ENCODE results near the gene NCAPH2.

Gene NCAPH2

DNA sequence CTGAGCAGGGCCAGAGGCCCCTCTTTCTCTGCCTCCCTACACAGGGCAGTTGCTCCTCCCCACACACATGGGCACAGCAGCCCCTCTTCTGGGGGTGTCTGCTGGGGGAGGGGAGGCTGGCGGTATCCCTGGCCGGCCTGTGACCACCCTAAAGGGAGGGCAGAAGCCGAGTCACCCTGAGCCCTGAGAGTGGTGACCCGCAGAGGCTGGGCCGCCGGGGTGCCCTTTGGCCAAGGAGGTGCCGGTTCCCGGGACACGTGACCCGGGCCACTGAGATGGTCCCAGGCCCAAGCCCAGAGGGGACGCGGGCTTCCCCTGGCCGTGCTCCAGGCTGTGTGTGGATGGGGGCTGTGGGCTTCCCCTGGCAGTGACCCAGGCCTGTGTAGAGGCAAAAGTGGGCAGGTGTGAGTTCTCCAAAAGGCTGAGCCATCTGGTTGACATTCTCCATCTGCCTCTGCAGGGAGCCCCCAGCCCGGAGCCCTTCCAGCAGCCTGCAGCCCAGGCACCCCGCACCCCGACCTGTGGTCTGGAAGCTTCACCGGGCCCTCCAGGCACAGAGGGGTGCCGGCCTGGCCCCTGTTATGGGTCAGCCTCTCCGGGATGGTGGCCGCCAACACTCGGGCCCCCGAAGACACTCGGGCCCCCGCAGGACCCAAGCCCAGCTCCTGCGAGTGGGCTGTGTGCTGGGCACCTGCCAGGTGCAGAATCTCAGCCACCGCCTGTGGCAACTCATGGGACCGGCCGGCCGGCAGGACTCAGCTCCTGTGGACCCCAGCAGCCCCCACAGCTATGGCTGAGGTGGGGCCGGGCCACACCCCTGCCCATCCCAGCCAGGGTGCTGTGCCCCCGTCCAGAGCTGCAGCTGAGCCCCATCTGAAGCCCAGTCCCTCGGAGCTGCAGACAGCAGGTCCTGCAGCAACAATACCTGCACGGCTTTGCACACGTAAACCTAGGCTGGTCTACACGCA, 25.6 kb upstream of the NCAPH2 start:
- TF ChIP-seq SUZ12 (IDR thresholded peaks at IDR 0.05; ENCODE audit: extremely low read depth, insufficient read depth, insufficient read length) (no peak), ZNF274 (IDR thresholded peaks at IDR 0.05; ENCODE audit: low read depth, low read length) (no peak), YY1 (IDR thresholded peaks at IDR 0.05; ENCODE audit: insufficient read depth, insufficient read length) (no peak)
- peaks cover 3% of the 10 kb centered on the region for H3K36me3 ChIP-seq (ENCODE audit: insufficient read depth, insufficient read length, low read length)
- H3K9me3 ChIP-seq (ENCODE audit: insufficient read depth, low read length): no peaks in the 10 kb centered on the region
- peaks cover 21% of the 10 kb centered on the region for H3K27me3 ChIP-seq (ENCODE audit: insufficient read depth, insufficient read length)
- H3K9ac ChIP-seq (ENCODE audit: insufficient read length, low read depth): peak overlapping the region; percentile 67
- peak overlapping the region; percentile 50 for H3K4me3 ChIP-seq (ENCODE audit: insufficient read length, low read depth)
- peaks cover 13% of the 10 kb centered on the region for H3K4me1 ChIP-seq (ENCODE audit: insufficient read depth, insufficient read length)
- no peak for DNase-seq (ENCODE audit: low read depth, low spot score)

- Histone ChIP-seq H3K4me3 (ENCODE audit: insufficient read length, low read depth) (no peak overlapping the region), H3K4me1 (ENCODE audit: insufficient read depth, insufficient read length) (peaks cover 10% of the 10 kb centered on the region), H3K9me3 (ENCODE audit: insufficient read depth, low read length) (no peaks in the 10 kb centered on the region), H3K27me3 (ENCODE audit: insufficient read depth, insufficient read length) (peaks cover 21% of the 10 kb centered on the region), H3K36me3 (ENCODE audit: insufficient read depth, insufficient read length, low read length) (peaks cover 3% of the 10 kb centered on the region), H3K9ac (ENCODE audit: insufficient read length, low read depth) (no peak overlapping the region)
- no peak for DNase-seq (ENCODE audit: low read depth, low spot score)
- TF ChIP-seq ZNF274 (IDR thresholded peaks at IDR 0.05; ENCODE audit: low read depth, low read length) (no peak), YY1 (IDR thresholded peaks at IDR 0.05; ENCODE audit: insufficient read depth, insufficient read length) (no peak), SUZ12 (IDR thresholded peaks at IDR 0.05; ENCODE audit: extremely low read depth, insufficient read depth, insufficient read length) (no peak)
These were observed 24.9 kb upstream of the NCAPH2 start for GRCh38 chr22:50483106-50483505.

- Histone ChIP-seq H3K9me3 (ENCODE audit: insufficient read depth, low read length) (no peaks in the 10 kb centered on the region), H3K4me3 (ENCODE audit: insufficient read length, low read depth) (no peak overlapping the region), H3K4me1 (ENCODE audit: insufficient read depth, insufficient read length) (peaks cover 9% of the 10 kb centered on the region), H3K27me3 (ENCODE audit: insufficient read depth, insufficient read length) (peaks cover 21% of the 10 kb centered on the region), H3K36me3 (ENCODE audit: insufficient read depth, insufficient read length, low read length) (peaks cover 3% of the 10 kb centered on the region), H3K9ac (ENCODE audit: insufficient read length, low read depth) (no peak overlapping the region)
- TF ChIP-seq SUZ12 (IDR thresholded peaks at IDR 0.05; ENCODE audit: extremely low read depth, insufficient read depth, insufficient read length): no peak
- TF ChIP-seq YY1 (IDR thresholded peaks at IDR 0.05; ENCODE audit: insufficient read depth, insufficient read length): no peak
- TF ChIP-seq ZNF274 (IDR thresholded peaks at IDR 0.05; ENCODE audit: low read depth, low read length): no peak
- no peak for DNase-seq (ENCODE audit: low read depth, low spot score)
These were observed 24.5 kb upstream of the NCAPH2 start for GRCh38 chr22:50483556-50483955.

GRCh38 chr22:50483977-50484853, 23.8 kb upstream of the NCAPH2 start:
- H3K9me3 ChIP-seq (ENCODE audit: insufficient read depth, low read length): no peaks in the 10 kb centered on the region
- no peak for DNase-seq (ENCODE audit: low read depth, low spot score)
- H3K27me3 ChIP-seq (ENCODE audit: insufficient read depth, insufficient read length): peaks cover 21% of the 10 kb centered on the region
- TF ChIP-seq SUZ12 (IDR thresholded peaks at IDR 0.05; ENCODE audit: extremely low read depth, insufficient read depth, insufficient read length): no peak
- no peak for TF ChIP-seq ZNF274 (IDR thresholded peaks at IDR 0.05; ENCODE audit: low read depth, low read length)
- TF ChIP-seq YY1 (IDR thresholded peaks at IDR 0.05; ENCODE audit: insufficient read depth, insufficient read length): no peak
- H3K4me3 ChIP-seq (ENCODE audit: insufficient read length, low read depth): no peak overlapping the region
- H3K4me1 ChIP-seq (ENCODE audit: insufficient read depth, insufficient read length): peaks cover 6% of the 10 kb centered on the region
- no peak overlapping the region for H3K9ac ChIP-seq (ENCODE audit: insufficient read length, low read depth)
- peaks cover 3% of the 10 kb centered on the region for H3K36me3 ChIP-seq (ENCODE audit: insufficient read depth, insufficient read length, low read length)

DNA sequence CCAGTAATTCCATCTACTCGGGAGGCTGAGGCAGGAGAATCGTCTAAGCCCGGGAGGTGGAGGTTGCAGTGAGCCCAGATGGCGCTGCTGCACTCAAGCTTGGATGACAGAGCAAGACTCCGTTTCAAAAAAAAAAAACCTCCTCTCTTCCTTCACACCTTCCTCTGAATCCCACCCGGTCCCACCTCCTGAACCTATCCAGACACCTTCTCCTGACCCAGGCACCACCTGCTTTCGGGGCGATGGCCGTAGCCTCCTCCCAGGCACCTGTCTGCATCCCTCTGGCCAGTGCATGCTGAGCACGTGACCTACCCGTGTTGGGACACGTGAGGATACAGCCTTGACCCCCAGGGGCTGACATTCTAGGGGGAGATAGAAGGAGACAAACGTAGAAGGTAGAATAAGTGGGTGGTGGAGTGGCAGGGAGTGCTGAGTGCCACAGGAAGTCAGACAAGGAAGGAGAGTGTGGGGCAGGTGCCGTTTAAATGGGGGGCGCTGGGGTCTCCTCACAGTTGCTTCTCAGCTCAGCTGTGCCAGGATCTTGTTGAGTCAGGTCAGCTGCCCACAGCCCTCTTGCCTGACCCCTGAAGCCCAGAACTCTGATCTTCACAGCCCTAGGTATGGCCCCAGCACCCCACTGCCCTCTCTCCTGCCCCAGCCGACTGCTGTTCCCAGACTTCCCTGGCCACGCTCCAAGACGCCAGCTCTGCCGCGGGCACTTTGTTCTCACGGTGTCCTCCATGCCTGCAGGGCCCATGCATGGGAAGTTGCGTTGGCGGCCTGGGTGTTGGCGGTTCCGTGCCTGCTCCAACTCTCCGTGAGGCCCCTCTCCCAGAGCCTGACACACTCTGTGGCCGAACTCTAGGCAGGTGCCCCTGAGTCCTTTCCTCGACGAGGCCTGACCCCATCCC, 22.5 kb upstream of the NCAPH2 start:
- no peak for DNase-seq (ENCODE audit: low read depth, low spot score)
- peaks cover 3% of the 10 kb centered on the region for H3K36me3 ChIP-seq (ENCODE audit: insufficient read depth, insufficient read length, low read length)
- no peak overlapping the region for H3K9ac ChIP-seq (ENCODE audit: insufficient read length, low read depth)
- H3K4me3 ChIP-seq (ENCODE audit: insufficient read length, low read depth): no peak overlapping the region
- no peaks in the 10 kb centered on the region for H3K9me3 ChIP-seq (ENCODE audit: insufficient read depth, low read length)
- H3K27me3 ChIP-seq (ENCODE audit: insufficient read depth, insufficient read length): peaks cover 12% of the 10 kb centered on the region
- no peak for TF ChIP-seq YY1 (IDR thresholded peaks at IDR 0.05; ENCODE audit: insufficient read depth, insufficient read length)
- H3K4me1 ChIP-seq (ENCODE audit: insufficient read depth, insufficient read length): peaks cover 6% of the 10 kb centered on the region

DNA sequence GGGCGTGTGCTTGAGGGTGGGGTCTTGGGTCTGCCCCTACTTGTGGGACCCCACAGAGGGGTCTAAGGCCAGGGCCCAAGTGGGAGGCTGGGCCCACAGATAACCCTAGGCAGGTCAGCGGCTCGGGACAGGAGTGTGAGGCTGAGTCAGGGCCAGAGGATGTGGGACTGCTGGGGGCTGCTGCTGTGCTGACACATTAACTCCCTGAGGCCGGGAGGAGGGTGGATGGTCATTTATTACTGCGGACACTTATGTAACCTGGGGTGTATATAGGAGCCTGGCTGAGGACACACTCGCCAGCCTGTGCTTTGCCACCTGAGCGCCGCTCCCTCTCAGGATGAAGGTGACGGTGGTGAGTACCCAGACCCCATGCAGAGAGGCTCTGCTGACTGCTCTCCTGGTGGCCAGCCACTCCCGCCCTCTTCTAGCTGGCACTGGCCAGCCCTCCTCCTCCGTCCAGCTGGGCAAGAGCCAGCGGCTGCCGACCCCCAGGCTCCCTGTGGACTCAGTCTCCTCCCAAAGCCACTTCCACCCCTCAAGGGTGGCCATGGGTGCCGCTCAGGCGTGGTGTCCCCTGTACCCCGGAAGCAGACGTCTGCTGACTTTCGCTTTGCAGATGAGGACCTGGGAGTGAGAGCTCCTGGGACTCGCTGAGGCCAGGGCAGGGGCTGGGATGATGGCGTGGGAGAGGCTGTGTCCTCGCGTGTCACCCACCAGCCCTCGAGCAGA, 21.3 kb upstream of the NCAPH2 start, which contains the start of gene MIOX:
Gene MIOX, plus strand, starts transcription at position 299 of the 729 bp plus-strand sequence. Its CDS starts 39 bp downstream, at position 338.
- Histone ChIP-seq H3K9me3 (ENCODE audit: insufficient read depth, low read length) (no peaks in the 10 kb centered on the region), H3K4me3 (ENCODE audit: insufficient read length, low read depth) (no peak within 1 kb of the TSS), H3K9ac (ENCODE audit: insufficient read length, low read depth) (no peak within 1 kb of the TSS), H3K36me3 (ENCODE audit: insufficient read depth, insufficient read length, low read length) (peaks cover 3% of the 10 kb centered on the region), H3K4me1 (ENCODE audit: insufficient read depth, insufficient read length) (peaks cover 6% of the 10 kb centered on the region), H3K27me3 (ENCODE audit: insufficient read depth, insufficient read length) (peaks cover 2% of the 10 kb centered on the region)
- no peak for TF ChIP-seq YY1 (IDR thresholded peaks at IDR 0.05; ENCODE audit: insufficient read depth, insufficient read length)
- no peak for DNase-seq (ENCODE audit: low read depth, low spot score)

Measured in NT2/D1 (cell line).